ENCODE results near the gene UQCRC2. TPM values are rescaled to one million over a fixed set of nuclear protein-coding genes. Genes with fewer than 3 reads are reported as not detected.

Gene UQCRC2
- total RNA-seq, 4 donors from 2014 or later = 99.9 to 153 (median 140) TPM

DNA sequence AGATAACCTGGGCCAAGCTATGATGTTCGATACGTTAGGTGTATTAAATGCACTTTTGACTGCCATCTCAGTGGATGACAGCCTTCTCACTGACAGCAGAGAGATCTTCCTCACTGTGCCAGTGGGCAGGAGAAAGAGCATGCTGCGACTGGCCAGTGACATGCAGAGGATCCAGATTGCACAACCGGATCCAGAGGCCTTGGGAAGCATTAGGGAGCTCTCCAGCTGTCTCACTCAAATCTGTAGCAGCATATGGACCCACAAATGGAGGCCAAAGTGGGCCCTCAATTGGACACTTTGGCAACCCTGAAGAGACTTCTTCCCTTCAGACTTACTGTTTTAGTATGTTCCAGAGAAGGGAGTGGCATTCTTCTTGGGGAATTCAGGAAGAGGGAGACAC is 26.9 kb downstream of the UQCRC2 start:
- H3K4me3 ChIP-seq (ENCODE audit: low read depth, poor library complexity, severe bottlenecking) = no peak overlapping the region
- intact Hi-C loops (cut with DNase I; ENCODE audit: low total_unique reads) = no loop called here
- TF ChIP-seq POLR2A (IDR thresholded peaks at IDR 0.05) = no peak
- TF ChIP-seq, protein P1, sequence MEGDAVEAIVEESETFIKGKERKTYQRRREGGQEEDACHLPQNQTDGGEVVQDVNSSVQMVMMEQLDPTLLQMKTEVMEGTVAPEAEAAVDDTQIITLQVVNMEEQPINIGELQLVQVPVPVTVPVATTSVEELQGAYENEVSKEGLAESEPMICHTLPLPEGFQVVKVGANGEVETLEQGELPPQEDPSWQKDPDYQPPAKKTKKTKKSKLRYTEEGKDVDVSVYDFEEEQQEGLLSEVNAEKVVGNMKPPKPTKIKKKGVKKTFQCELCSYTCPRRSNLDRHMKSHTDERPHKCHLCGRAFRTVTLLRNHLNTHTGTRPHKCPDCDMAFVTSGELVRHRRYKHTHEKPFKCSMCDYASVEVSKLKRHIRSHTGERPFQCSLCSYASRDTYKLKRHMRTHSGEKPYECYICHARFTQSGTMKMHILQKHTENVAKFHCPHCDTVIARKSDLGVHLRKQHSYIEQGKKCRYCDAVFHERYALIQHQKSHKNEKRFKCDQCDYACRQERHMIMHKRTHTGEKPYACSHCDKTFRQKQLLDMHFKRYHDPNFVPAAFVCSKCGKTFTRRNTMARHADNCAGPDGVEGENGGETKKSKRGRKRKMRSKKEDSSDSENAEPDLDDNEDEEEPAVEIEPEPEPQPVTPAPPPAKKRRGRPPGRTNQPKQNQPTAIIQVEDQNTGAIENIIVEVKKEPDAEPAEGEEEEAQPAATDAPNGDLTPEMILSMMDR (IDR thresholded peaks at IDR 0.05) = no peak
- WGBS, 2 donors = 66 to 78% methylated on average over 4 of the region's 4 CpGs
- DNase-seq (ENCODE audit: low spot score in 2 of 2) = no peak

GRCh38 chr16:21982108-21982507 is 28.9 kb downstream of the UQCRC2 start:
- 94 to 96% methylated on average over 5 of the region's 5 CpGs for WGBS, 2 donors
- intact Hi-C loops (cut with DNase I; ENCODE audit: low total_unique reads) = no loop called here
- DNase-seq (ENCODE audit: low spot score in 2 of 2) = no peak
- no peak overlapping the region for H3K4me3 ChIP-seq (ENCODE audit: low read depth, poor library complexity, severe bottlenecking)
- TF ChIP-seq POLR2A (IDR thresholded peaks at IDR 0.05) = no peak
- TF ChIP-seq, protein P1 (IDR thresholded peaks at IDR 0.05) = no peak

- no peak for TF ChIP-seq POLR2A (IDR thresholded peaks at IDR 0.05)
- TF ChIP-seq, protein P1 (IDR thresholded peaks at IDR 0.05) = no peak
- intact Hi-C loops (cut with DNase I; ENCODE audit: low total_unique reads) = no loop called here
- H3K4me3 ChIP-seq (ENCODE audit: low read depth, poor library complexity, severe bottlenecking) = no peak overlapping the region
- 88 to 89% methylated on average over 3 of the region's 3 CpGs for WGBS, 2 donors
- DNase-seq (ENCODE audit: low spot score in 2 of 2) = no peak
Measured at GRCh38 chr16:21984062-21984461, 30.9 kb downstream of the UQCRC2 start.

DNA sequence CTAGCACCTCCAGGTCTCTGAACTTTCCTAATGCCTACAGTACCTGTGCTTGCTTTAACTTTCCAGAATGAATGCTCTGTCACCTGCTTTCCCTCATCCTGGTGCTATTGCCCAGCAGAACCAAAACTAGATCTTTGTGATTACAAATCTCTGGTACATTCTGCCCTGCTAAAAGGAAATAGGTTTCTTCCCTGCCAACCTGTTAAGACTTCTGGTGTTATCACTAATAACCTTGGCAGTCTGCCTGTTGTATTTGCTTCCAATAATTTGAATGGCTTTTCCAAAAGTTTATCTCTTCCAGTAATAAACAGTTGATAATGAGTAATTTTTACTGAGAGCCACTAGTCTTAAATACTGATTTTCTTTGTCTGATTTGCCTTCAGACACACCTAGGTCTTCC is 32.4 kb downstream of the UQCRC2 start:
- H3K4me3 ChIP-seq (ENCODE audit: low read depth, poor library complexity, severe bottlenecking) = no peak overlapping the region
- DNase-seq (ENCODE audit: low spot score in 2 of 2) = no peak
- intact Hi-C loops (cut with DNase I; ENCODE audit: low total_unique reads) = no loop called here
- no peak for TF ChIP-seq POLR2A (IDR thresholded peaks at IDR 0.05)
- TF ChIP-seq, protein P1 (IDR thresholded peaks at IDR 0.05) = no peak

- TF ChIP-seq POLR2A (IDR thresholded peaks at IDR 0.05) = no peak
- TF ChIP-seq, protein P1 (IDR thresholded peaks at IDR 0.05) = no peak
- 76 to 84% methylated on average over 4 of the region's 4 CpGs for WGBS, 2 donors
- no peak for DNase-seq (ENCODE audit: low spot score in 2 of 2)
- intact Hi-C loops (cut with DNase I; ENCODE audit: low total_unique reads) = no loop called here
- no peak overlapping the region for H3K4me3 ChIP-seq (ENCODE audit: low read depth, poor library complexity, severe bottlenecking)
Measured at GRCh38 chr16:21986692-21987246, 33.6 kb downstream of the UQCRC2 start.

GRCh38 chr16:21987498-21987897 is 34.3 kb downstream of the UQCRC2 start:
- no peak overlapping the region for H3K4me3 ChIP-seq (ENCODE audit: low read depth, poor library complexity, severe bottlenecking)
- TF ChIP-seq, protein P1 (IDR thresholded peaks at IDR 0.05) = no peak
- no peak for DNase-seq (ENCODE audit: low spot score in 2 of 2)
- intact Hi-C loops (cut with DNase I; ENCODE audit: low total_unique reads) = no loop called here
- 74 to 78% methylated on average over 2 of the region's 2 CpGs for WGBS, 2 donors

Measured in lower leg skin (tissue), 4 donors.